DOHH2 (cell line): ENCODE results near the gene SUPT3H.
"Not testable (repeated sequence)": the region's sequence is repeated elsewhere in the genome, so short reads cannot be mapped to it uniquely, and the experiment has no call there.

Experiments
- H3F3A ChIP-seq: fragments of 200-600 bp; sonication (generic), shearing (Covaris generic); 2 replicates; pipeline ENCODE4 v1.6.0; 2016; ENCODE audit warnings: antibody characterized with exemption, mild to moderate bottlenecking; ENCODE audit not compliant: control insufficient read depth, insufficient read depth
- H3K27ac ChIP-seq: fragments of 200-600 bp; sonication (generic); 2 replicates; pipeline ENCODE4 v1.5.1; 2014; ENCODE audit warnings: low read depth, mild to moderate bottlenecking, low read length, moderate library complexity
- H3K27me3 ChIP-seq: fragments of 200-600 bp; sonication (generic); 2 replicates; pipeline ENCODE4 v1.6.1; 2014; ENCODE audit warnings: mild to moderate bottlenecking, low read length, mixed read lengths; ENCODE audit not compliant: control insufficient read depth
- H3K36me3 ChIP-seq: fragments of 200-600 bp; sonication (generic); 2 replicates; pipeline ENCODE4 v1.6.1; 2014; ENCODE audit warnings: mild to moderate bottlenecking, low read length, moderate library complexity, mixed read lengths; ENCODE audit not compliant: control insufficient read depth
- H3K4me1 ChIP-seq: fragments of 200-600 bp; sonication (generic); 2 replicates; pipeline ENCODE4 v1.6.1; 2014; ENCODE audit warnings: mild to moderate bottlenecking, low read length, mixed read lengths; ENCODE audit not compliant: control insufficient read depth
- H3K4me2 ChIP-seq: fragments of 200-600 bp; sonication (generic); 2 replicates; pipeline ENCODE4 v1.6.0; 2014; ENCODE audit warnings: mild to moderate bottlenecking, low read length, moderate library complexity
- H3K4me3 ChIP-seq: fragments of 200-600 bp; sonication (generic); 2 replicates; pipeline ENCODE4 v1.5.1; 2014; ENCODE audit warnings: mild to moderate bottlenecking, low read length, mixed read lengths
- H3K79me2 ChIP-seq: fragments of 200-600 bp; sonication (generic); 2 replicates; pipeline ENCODE4 v1.6.1; 2014; ENCODE audit warnings: mild to moderate bottlenecking, low read length, mixed read lengths; ENCODE audit not compliant: control insufficient read depth
- H3K9me2 ChIP-seq: fragments of 200-600 bp; sonication (generic); replicated peaks from 2 replicates; pipeline ENCODE4 v1.6.1; 2014; ENCODE audit warnings: mild to moderate bottlenecking, low read length, mixed read lengths; ENCODE audit not compliant: control insufficient read depth
- H3K9me3 ChIP-seq: fragments of 200-600 bp; sonication (generic); 2 replicates; pipeline ENCODE4 v1.6.1; 2014; ENCODE audit warnings: antibody characterized with exemption, low read length, mixed read lengths; ENCODE audit not compliant: control insufficient read depth, insufficient read depth
- H4K20me1 ChIP-seq: fragments of 200-600 bp; sonication (generic); 2 replicates; pipeline ENCODE4 v1.6.0; 2014; ENCODE audit warnings: low read depth, mild to moderate bottlenecking, antibody characterized with exemption, low read length, moderate library complexity; ENCODE audit not compliant: control insufficient read depth, insufficient read depth
- EZH2phosphoT487 ChIP-seq: fragments of 200-600 bp; sonication (generic); IDR thresholded peaks from 2 replicates; pipeline ENCODE4 v1.6.1; 2017; ENCODE audit warnings: borderline replicate concordance, mild to moderate bottlenecking, antibody characterized with exemption, low read length, moderate library complexity, mixed read lengths
- TF ChIP-seq, protein P1 (sequence below): fragments of 200-600 bp; sonication (generic); IDR thresholded peaks from one replicate; pipeline ENCODE4 v1.5.1; 2014; ENCODE audit warnings: antibody characterized with exemption, mild to moderate bottlenecking, low read depth, low read length; ENCODE audit not compliant: poor library complexity, severe bottlenecking

The SUPT3H gene

DNA sequence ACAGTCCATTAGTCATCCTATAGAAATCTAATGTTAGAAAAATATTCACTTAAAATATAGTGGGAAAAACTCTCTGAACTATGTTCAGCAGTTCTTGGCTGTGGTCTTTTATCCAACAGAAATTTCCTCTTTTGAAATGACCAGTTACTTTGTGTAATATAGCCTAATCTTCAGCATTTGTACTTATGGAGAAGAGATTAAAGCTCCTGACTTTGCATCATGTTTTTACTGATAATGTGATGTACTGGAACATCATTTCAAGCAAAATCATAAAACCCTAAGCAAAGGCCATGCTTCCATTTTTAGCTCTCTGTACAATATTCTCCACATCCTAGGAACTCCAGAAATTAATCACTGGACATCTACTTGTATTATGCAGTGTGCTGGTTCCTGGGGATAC is 480.4 kb downstream of the SUPT3H start:
- no peak overlapping the region for H3K4me3 ChIP-seq
- no peak overlapping the region for H3K4me2 ChIP-seq
- no peaks in the 10 kb centered on the region for H3K79me2 ChIP-seq
- H3K4me1 ChIP-seq, result no peaks in the 10 kb centered on the region
- H3F3A ChIP-seq, result no peaks in the 10 kb centered on the region
- no peaks in the 10 kb centered on the region for H3K9me3 ChIP-seq
- H3K27ac ChIP-seq, result no peak overlapping the region
- no peaks in the 10 kb centered on the region for H3K9me2 ChIP-seq
- no peaks in the 10 kb centered on the region for H4K20me1 ChIP-seq
- no peak for TF ChIP-seq EZH2phosphoT487
- TF ChIP-seq, protein P1, sequence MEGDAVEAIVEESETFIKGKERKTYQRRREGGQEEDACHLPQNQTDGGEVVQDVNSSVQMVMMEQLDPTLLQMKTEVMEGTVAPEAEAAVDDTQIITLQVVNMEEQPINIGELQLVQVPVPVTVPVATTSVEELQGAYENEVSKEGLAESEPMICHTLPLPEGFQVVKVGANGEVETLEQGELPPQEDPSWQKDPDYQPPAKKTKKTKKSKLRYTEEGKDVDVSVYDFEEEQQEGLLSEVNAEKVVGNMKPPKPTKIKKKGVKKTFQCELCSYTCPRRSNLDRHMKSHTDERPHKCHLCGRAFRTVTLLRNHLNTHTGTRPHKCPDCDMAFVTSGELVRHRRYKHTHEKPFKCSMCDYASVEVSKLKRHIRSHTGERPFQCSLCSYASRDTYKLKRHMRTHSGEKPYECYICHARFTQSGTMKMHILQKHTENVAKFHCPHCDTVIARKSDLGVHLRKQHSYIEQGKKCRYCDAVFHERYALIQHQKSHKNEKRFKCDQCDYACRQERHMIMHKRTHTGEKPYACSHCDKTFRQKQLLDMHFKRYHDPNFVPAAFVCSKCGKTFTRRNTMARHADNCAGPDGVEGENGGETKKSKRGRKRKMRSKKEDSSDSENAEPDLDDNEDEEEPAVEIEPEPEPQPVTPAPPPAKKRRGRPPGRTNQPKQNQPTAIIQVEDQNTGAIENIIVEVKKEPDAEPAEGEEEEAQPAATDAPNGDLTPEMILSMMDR, result no peak
- H3K36me3 ChIP-seq, result no peaks in the 10 kb centered on the region
- no peaks in the 10 kb centered on the region for H3K27me3 ChIP-seq

DNA sequence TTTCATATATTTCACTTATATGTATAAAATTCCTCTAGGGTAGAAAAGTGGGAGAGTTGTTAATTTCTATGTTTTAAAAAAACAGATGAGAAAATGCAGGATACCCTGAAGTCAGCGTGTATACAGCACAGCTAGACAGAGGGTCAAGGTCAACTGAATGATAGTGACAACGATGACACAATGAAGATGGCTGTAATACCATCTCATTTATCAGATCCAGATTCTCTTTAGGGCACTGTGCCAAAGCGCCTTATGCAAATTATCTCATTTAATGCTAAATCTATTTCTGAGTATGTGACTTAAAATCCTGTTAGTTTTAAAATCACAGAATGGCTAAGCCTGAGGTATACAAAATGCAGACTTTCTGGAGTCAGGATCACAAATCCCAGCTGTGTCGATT is 481.0 kb downstream of the SUPT3H start:
- TF ChIP-seq EZH2phosphoT487, result no peak
- TF ChIP-seq, protein P1, result no peak
- Histone ChIP-seq H3K4me1 (no peaks in the 10 kb centered on the region), H3K27me3 (no peaks in the 10 kb centered on the region), H3K79me2 (no peaks in the 10 kb centered on the region), H3K4me3 (no peak overlapping the region), H4K20me1 (no peaks in the 10 kb centered on the region), H3K4me2 (no peak overlapping the region), H3K36me3 (no peaks in the 10 kb centered on the region), H3K27ac (no peak overlapping the region), H3K9me2 (no peaks in the 10 kb centered on the region), H3F3A (no peaks in the 10 kb centered on the region), H3K9me3 (no peaks in the 10 kb centered on the region)

DNA sequence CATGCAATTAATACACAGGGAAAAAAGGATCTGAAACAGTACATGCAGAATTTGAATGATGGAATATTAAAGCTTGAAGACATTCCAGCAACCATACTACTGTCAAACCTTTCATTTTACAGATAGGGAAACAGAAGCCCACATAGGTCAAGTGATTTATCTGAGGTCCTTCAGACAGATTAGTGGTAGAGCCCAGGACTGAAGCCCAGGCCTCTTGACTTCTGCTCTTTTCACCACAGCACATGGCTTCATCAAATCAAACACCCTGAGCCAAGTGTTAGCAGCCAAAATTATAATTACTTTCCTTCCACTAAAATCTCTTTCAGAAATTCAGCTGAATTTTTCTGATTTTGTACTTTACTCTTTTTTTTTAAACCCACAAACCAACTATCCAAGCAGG is 485.2 kb downstream of the SUPT3H start:
- no peak overlapping the region for H3K4me3 ChIP-seq
- H3F3A ChIP-seq, result no peaks in the 10 kb centered on the region
- H3K4me2 ChIP-seq, result no peak overlapping the region
- H4K20me1 ChIP-seq, result no peaks in the 10 kb centered on the region
- H3K27me3 ChIP-seq, result no peaks in the 10 kb centered on the region
- no peaks in the 10 kb centered on the region for H3K9me2 ChIP-seq
- H3K36me3 ChIP-seq, result no peaks in the 10 kb centered on the region
- H3K27ac ChIP-seq, result no peak overlapping the region
- H3K79me2 ChIP-seq, result no peaks in the 10 kb centered on the region
- H3K9me3 ChIP-seq, result no peaks in the 10 kb centered on the region
- no peaks in the 10 kb centered on the region for H3K4me1 ChIP-seq
- TF ChIP-seq, protein P1, result no peak
- TF ChIP-seq EZH2phosphoT487, result no peak

DNA sequence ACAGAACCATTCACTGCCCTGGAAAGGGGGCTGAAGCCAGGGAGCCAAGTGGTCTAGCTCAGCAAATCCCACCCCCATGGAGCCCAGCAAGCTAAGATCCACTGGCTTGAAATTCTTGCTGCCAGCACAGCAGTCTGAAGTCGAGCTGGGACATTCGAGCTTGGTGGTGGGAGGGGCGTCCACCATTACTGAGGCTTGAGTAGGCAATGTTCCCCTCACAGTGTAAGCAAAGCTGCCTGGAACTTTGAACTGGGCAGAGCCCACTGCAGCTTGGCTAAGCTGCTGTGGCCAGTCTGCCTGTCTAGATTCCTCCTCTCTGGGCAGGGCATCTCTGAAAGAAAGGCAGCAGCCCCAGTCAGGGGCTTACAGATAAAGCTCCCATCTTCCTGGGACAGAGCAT is 498.7 kb downstream of the SUPT3H start:
- H3K9me3 ChIP-seq, H3K4me1 ChIP-seq, H3F3A ChIP-seq, H3K36me3 ChIP-seq, H3K4me2 ChIP-seq, H3K9me2 ChIP-seq, H3K79me2 ChIP-seq, H3K27me3 ChIP-seq, H3K4me3 ChIP-seq, H4K20me1 ChIP-seq, H3K27ac ChIP-seq: not testable (repeated sequence)

DNA sequence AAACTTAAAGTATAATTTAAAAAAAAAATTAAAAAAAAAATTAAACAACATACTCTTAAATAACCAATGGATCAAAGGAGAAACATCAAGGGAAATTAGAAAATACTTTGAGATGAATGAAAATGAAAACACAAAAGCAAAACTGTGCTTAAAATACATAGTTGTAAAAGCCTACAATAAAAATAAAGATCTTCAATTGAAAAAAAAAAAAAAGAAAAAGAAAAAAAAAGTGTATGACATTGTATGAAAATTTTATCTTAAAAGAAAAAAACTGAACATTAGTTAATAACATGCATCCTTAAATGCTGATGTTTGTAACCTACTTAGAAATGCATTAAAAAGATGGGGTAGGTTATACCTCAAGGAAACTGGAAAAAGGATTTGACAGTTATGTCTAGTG is 501.1 kb downstream of the SUPT3H start:
- H3K79me2 ChIP-seq, H3K4me3 ChIP-seq, H3K9me3 ChIP-seq, H3K4me1 ChIP-seq, H3K4me2 ChIP-seq, H4K20me1 ChIP-seq, H3K36me3 ChIP-seq, H3K9me2 ChIP-seq, H3F3A ChIP-seq, H3K27ac ChIP-seq, H3K27me3 ChIP-seq: not testable (repeated sequence)
